ENCODE results near the gene TBC1D20. TPM values are rescaled to one million over a fixed set of nuclear protein-coding genes. Genes with fewer than 3 reads are reported as not detected.
"Not testable (repeated sequence)": the region's sequence is repeated elsewhere in the genome, so short reads cannot be mapped to it uniquely, and the experiment has no call there.

TBC1D20 gene
- polyA plus RNA-seq, 3 donors = 32.2 to 37.1 (median 35.1) TPM

GRCh38 chr20:403582-403957, 58.8 kb downstream of the TBC1D20 start:
- DNase-seq = no peak

- DNase-seq = no peak
These were observed 59.3 kb downstream of the TBC1D20 start for GRCh38 chr20:402898-403581.

- no peak for DNase-seq
These were observed 59.8 kb downstream of the TBC1D20 start for GRCh38 chr20:402496-402885.

- DNase-seq = no peak
These were observed 60.4 kb downstream of the TBC1D20 start for GRCh38 chr20:401682-402495.

GRCh38 chr20:400454-401275, 61.7 kb downstream of the TBC1D20 start:
- no peak for DNase-seq

GRCh38 chr20:400128-400453, 62.2 kb downstream of the TBC1D20 start:
- DNase-seq = no peak

GRCh38 chr20:399182-399707, 63.1 kb downstream of the TBC1D20 start:
- no peak for DNase-seq

- no peak for DNase-seq
These were observed 64.7 kb downstream of the TBC1D20 start for GRCh38 chr20:397432-398237.

- DNase-seq = no peak
These were observed 65.5 kb downstream of the TBC1D20 start for GRCh38 chr20:396619-397431.

GRCh38 chr20:396252-396618, 66.1 kb downstream of the TBC1D20 start:
- no peak for DNase-seq

GRCh38 chr20:393296-393695, 69.0 kb downstream of the TBC1D20 start:
- not testable (repeated sequence) for DNase-seq

- no peak for DNase-seq
These were observed 71.2 kb downstream of the TBC1D20 start for GRCh38 chr20:391041-391711.

- DNase-seq = no peak
These were observed 73.1 kb downstream of the TBC1D20 start for GRCh38 chr20:389220-389619.

GRCh38 chr20:388034-388994, 74.0 kb downstream of the TBC1D20 start:
- DNase-seq = no peak

GRCh38 chr20:387520-387919, 74.8 kb downstream of the TBC1D20 start:
- DNase-seq = no peak

- not testable (repeated sequence) for DNase-seq
These were observed 75.7 kb downstream of the TBC1D20 start for GRCh38 chr20:386634-387033.
